ENCODE measurements around the gene ISL1. TPM values are rescaled to one million over a fixed set of nuclear protein-coding genes. Genes with fewer than 3 reads are reported as not detected.

The ISL1 gene
- total and polyA plus RNA-seq, 4 donors, result not detected

DNA sequence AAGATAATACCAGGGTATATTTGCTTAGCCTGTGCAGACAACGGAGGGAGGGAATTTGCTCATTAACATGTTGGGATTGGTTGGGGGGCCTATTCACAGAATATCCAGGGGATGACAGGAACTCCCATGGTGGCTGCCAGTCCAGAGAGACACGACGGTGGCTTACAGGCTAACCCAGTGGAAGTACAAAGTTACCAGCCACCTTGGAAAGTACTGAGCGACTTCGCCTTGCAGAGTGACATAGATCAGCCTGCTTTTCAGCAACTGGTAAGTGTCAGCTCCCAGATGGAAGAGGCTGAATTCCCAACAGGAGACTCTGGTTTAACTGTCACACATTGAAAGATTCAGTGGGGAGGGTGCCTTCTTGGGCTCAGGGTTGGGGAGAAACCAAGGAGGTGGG, 7.9 kb downstream of the ISL1 start:
- Histone ChIP-seq H3K9ac (ENCODE audit: low read depth in 1 of 2, low read length in 2 of 2) (no peak overlapping the region), H3K4me3 (ENCODE audit: low read depth in 1 of 3, low read length in 3 of 3) (no peak overlapping the region), H3K4me1 (ENCODE audit: control insufficient read depth in 4 of 4, insufficient read depth in 4 of 4, low read length in 3 of 4) (peaks cover 4 to 19% (median 13%) of the 10 kb centered on the region in 4 donors), H3K9me3 (ENCODE audit: control insufficient read depth in 4 of 4, low read length in 3 of 4) (peaks cover 0 to 1% (median 0%) of the 10 kb centered on the region in 4 donors), H3K27ac (ENCODE audit: low read depth in 1 of 2, low read length in 2 of 2) (no peak overlapping the region), H3K36me3 (ENCODE audit: control insufficient read depth in 4 of 4, insufficient read depth in 3 of 4, low read depth in 1 of 4, low read length in 3 of 4) (no peaks in the 10 kb centered on the region), H3K27me3 (ENCODE audit: control insufficient read depth in 4 of 4, insufficient read depth in 4 of 4, low read length in 3 of 4) (peaks cover under 1 to 33% (median 16%) of the 10 kb centered on the region in 4 donors)
- TF ChIP-seq HNF4G (IDR thresholded peaks at IDR 0.05), result no peak
- no peak for TF ChIP-seq TAF1 (conservative IDR thresholded peaks at IDR 0.05)
- TF ChIP-seq FOXA1 (IDR thresholded peaks at IDR 0.05), result no peak
- TF ChIP-seq NR2F2 (IDR thresholded peaks at IDR 0.05), result no peak
- TF ChIP-seq SP1 (IDR thresholded peaks at IDR 0.05), result no peak
- TF ChIP-seq FOXA2 (IDR thresholded peaks at IDR 0.05), result no peak
- TF ChIP-seq, protein P1, sequence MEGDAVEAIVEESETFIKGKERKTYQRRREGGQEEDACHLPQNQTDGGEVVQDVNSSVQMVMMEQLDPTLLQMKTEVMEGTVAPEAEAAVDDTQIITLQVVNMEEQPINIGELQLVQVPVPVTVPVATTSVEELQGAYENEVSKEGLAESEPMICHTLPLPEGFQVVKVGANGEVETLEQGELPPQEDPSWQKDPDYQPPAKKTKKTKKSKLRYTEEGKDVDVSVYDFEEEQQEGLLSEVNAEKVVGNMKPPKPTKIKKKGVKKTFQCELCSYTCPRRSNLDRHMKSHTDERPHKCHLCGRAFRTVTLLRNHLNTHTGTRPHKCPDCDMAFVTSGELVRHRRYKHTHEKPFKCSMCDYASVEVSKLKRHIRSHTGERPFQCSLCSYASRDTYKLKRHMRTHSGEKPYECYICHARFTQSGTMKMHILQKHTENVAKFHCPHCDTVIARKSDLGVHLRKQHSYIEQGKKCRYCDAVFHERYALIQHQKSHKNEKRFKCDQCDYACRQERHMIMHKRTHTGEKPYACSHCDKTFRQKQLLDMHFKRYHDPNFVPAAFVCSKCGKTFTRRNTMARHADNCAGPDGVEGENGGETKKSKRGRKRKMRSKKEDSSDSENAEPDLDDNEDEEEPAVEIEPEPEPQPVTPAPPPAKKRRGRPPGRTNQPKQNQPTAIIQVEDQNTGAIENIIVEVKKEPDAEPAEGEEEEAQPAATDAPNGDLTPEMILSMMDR (IDR thresholded peaks at IDR 0.05; ENCODE audit: low read depth, low read length, missing input control), result no peak
- no peak for TF ChIP-seq EGR1 (IDR thresholded peaks at IDR 0.05; ENCODE audit: low read depth in 2 of 2)
- no peak for TF ChIP-seq GABPA (IDR thresholded peaks at IDR 0.05 in 1 of 2, conservative IDR thresholded peaks at IDR 0.05 in 1 of 2)
- 21% methylated on average over 5 of the region's 5 CpGs for WGBS
- no peak for DNase-seq (ENCODE audit: low spot score)

DNA sequence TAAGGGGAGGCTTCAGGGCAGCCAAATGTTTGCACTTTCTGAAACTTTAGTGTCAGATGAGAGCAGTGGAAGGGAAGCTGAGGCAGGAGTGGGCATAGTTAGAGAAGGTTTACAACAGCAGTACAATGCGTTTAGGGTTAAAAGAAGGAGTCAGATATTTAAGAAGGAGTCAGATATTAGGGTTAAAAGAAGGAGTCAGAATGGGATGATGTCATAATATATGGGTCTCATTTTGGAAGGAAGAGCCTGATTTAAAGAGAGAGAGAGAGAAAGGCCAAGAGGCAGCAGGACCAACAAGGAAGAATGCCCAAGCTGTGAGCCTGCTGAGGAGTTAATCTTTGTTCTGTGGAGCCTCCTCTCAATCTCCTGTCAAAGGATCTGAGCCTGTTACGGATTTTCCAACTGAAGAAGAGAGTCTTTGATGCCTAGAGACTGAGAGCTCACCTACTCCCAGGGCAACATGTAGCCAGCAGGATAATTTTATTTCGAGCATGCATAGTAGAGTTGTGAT, 9.5 kb downstream of the ISL1 start:
- H3K4me1 ChIP-seq (ENCODE audit: control insufficient read depth in 4 of 4, insufficient read depth in 4 of 4, low read length in 3 of 4), result peaks cover 0 to 13% (median 9%) of the 10 kb centered on the region in 4 donors
- H3K9ac ChIP-seq (ENCODE audit: low read depth in 1 of 2, low read length in 2 of 2), result no peak overlapping the region
- H3K27me3 ChIP-seq (ENCODE audit: control insufficient read depth in 4 of 4, insufficient read depth in 4 of 4, low read length in 3 of 4), result peaks cover 0 to 28% (median 14%) of the 10 kb centered on the region in 4 donors
- no peaks in the 10 kb centered on the region for H3K36me3 ChIP-seq (ENCODE audit: control insufficient read depth in 4 of 4, insufficient read depth in 3 of 4, low read depth in 1 of 4, low read length in 3 of 4)
- no peak for TF ChIP-seq RAD21 (IDR thresholded peaks at IDR 0.05)
- TF ChIP-seq TAF1 (conservative IDR thresholded peaks at IDR 0.05), result no peak
- H3K9me3 ChIP-seq (ENCODE audit: control insufficient read depth in 4 of 4, low read length in 3 of 4), result no peaks in the 10 kb centered on the region
- WGBS, result 19% methylated on average over 3 of the region's 3 CpGs
- H3K27ac ChIP-seq (ENCODE audit: low read depth in 1 of 2, low read length in 2 of 2), result no peak overlapping the region
- H3K4me3 ChIP-seq (ENCODE audit: low read depth in 1 of 3, low read length in 3 of 3), result no peak overlapping the region
- no peak for DNase-seq (ENCODE audit: low spot score)

DNA sequence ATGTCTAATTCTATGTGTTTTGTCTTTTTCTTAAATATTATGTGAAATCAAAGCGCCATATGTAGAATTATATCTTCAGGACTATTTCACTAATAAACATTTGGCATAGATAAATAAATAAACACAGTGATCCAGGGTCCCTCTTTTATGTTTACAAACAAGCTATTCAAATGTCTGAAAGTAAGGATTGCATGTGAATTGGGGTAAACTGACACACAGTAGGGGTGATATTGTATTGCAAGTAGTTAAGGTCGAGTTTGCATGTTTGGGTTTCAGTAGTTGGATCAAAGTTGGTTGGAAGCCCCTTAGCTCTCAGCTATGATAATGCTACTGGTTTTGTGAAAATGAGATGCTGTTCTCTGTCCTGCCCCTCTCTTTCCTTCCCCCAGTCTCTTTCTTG, 11.4 kb downstream of the ISL1 start:
- H3K27ac ChIP-seq (ENCODE audit: low read depth in 1 of 2, low read length in 2 of 2), result no peak overlapping the region
- peaks cover 3 to 23% (median 17%) of the 10 kb centered on the region in 4 donors for H3K27me3 ChIP-seq (ENCODE audit: control insufficient read depth in 4 of 4, insufficient read depth in 4 of 4, low read length in 3 of 4)
- no peaks in the 10 kb centered on the region for H3K36me3 ChIP-seq (ENCODE audit: control insufficient read depth in 4 of 4, insufficient read depth in 3 of 4, low read depth in 1 of 4, low read length in 3 of 4)
- H3K9me3 ChIP-seq (ENCODE audit: control insufficient read depth in 4 of 4, low read length in 3 of 4), result no peaks in the 10 kb centered on the region
- no peak for DNase-seq (ENCODE audit: low spot score)
- WGBS, result 44% methylated on average over 2 of the region's 2 CpGs
- no peak overlapping the region for H3K9ac ChIP-seq (ENCODE audit: low read depth in 1 of 2, low read length in 2 of 2)
- H3K4me1 ChIP-seq (ENCODE audit: control insufficient read depth in 4 of 4, insufficient read depth in 4 of 4, low read length in 3 of 4), result peaks cover 0 to 12% (median 7%) of the 10 kb centered on the region in 4 donors
- no peak overlapping the region for H3K4me3 ChIP-seq (ENCODE audit: low read depth in 1 of 3, low read length in 3 of 3)
- TF ChIP-seq SP1 (IDR thresholded peaks at IDR 0.05), result no peak
- no peak for TF ChIP-seq HNF4A (conservative IDR thresholded peaks at IDR 0.05)
- no peak for TF ChIP-seq FOXA1 (IDR thresholded peaks at IDR 0.05)
- TF ChIP-seq, protein P1 (IDR thresholded peaks at IDR 0.05; ENCODE audit: low read depth, low read length, missing input control), result no peak
- no peak for TF ChIP-seq JUND (IDR thresholded peaks at IDR 0.05)
- no peak for TF ChIP-seq EGR1 (IDR thresholded peaks at IDR 0.05; ENCODE audit: low read depth in 2 of 2)
- TF ChIP-seq, protein P2, sequence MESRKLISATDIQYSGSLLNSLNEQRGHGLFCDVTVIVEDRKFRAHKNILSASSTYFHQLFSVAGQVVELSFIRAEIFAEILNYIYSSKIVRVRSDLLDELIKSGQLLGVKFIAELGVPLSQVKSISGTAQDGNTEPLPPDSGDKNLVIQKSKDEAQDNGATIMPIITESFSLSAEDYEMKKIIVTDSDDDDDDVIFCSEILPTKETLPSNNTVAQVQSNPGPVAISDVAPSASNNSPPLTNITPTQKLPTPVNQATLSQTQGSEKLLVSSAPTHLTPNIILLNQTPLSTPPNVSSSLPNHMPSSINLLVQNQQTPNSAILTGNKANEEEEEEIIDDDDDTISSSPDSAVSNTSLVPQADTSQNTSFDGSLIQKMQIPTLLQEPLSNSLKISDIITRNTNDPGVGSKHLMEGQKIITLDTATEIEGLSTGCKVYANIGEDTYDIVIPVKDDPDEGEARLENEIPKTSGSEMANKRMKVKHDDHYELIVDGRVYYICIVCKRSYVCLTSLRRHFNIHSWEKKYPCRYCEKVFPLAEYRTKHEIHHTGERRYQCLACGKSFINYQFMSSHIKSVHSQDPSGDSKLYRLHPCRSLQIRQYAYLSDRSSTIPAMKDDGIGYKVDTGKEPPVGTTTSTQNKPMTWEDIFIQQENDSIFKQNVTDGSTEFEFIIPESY (IDR thresholded peaks at IDR 0.05), result no peak
